ENCODE measurements around the gene SLAIN2. TPM values are rescaled to one million over a fixed set of nuclear protein-coding genes. Genes with fewer than 3 reads are reported as not detected.
"Not testable (repeated sequence)": the region's sequence is repeated elsewhere in the genome, so short reads cannot be mapped to it uniquely, and the experiment has no call there.

SLAIN2 gene
- total RNA-seq, 3 donors from 2014 or later, result 66.3 to 75.4 (median 72.0) TPM

GRCh38 chr4:48420144-48420543 lies 78.8 kb downstream of the SLAIN2 start:
- no peak overlapping the region for H3K4me3 Mint-ChIP-seq
- H3K4me1 Mint-ChIP-seq (ENCODE audit: low read depth), result no peaks in the 10 kb centered on the region
- no peaks in the 10 kb centered on the region for H3K27me3 Mint-ChIP-seq (ENCODE audit: low read depth)
- DNase-seq (no peak), ATAC-seq (no peak)
- peaks cover 32% of the 10 kb centered on the region for H3K36me3 Mint-ChIP-seq (ENCODE audit: insufficient read depth)
- no peaks in the 10 kb centered on the region for H3K9me3 Mint-ChIP-seq

- Mint-ChIP-seq H3K4me3 (no peak overlapping the region), H3K4me1 (ENCODE audit: low read depth) (no peaks in the 10 kb centered on the region), H3K36me3 (ENCODE audit: insufficient read depth) (peaks cover 32% of the 10 kb centered on the region), H3K9me3 (no peaks in the 10 kb centered on the region), H3K27me3 (ENCODE audit: low read depth) (no peaks in the 10 kb centered on the region)
- DNase-seq (no peak), ATAC-seq (no peak)
Observed at GRCh38 chr4:48421101-48421500, 79.8 kb downstream of the SLAIN2 start.

GRCh38 chr4:48428926-48429325 lies 87.6 kb downstream of the SLAIN2 start:
- H3K36me3 Mint-ChIP-seq (ENCODE audit: insufficient read depth), result peaks cover 9% of the 10 kb centered on the region
- H3K4me1 Mint-ChIP-seq (ENCODE audit: low read depth), result peaks cover 39% of the 10 kb centered on the region

GRCh38 chr4:48429709-48430474 lies 88.6 kb downstream of the SLAIN2 start:
- no peaks in the 10 kb centered on the region for H3K27me3 Mint-ChIP-seq (ENCODE audit: low read depth)
- H3K36me3 Mint-ChIP-seq (ENCODE audit: insufficient read depth), result peaks cover 9% of the 10 kb centered on the region
- peak in 1 of 2 donors; percentile 37 for ATAC-seq
- H3K4me3 Mint-ChIP-seq, result no peak overlapping the region
- H3K9me3 Mint-ChIP-seq, result no peaks in the 10 kb centered on the region
- DNase-seq, result no peak
- H3K4me1 Mint-ChIP-seq (ENCODE audit: low read depth), result peaks cover 39% of the 10 kb centered on the region

More at GRCh38 chr4:48428926-48429325, 87.6 kb downstream of the SLAIN2 start:
- Mint-ChIP-seq H3K9me3 (no peaks in the 10 kb centered on the region), H3K27me3 (ENCODE audit: low read depth) (no peaks in the 10 kb centered on the region), H3K4me3 (no peak overlapping the region)
- DNase-seq (no peak), ATAC-seq (peak; percentile 41 to 43)

GRCh38 chr4:48431401-48431800 lies 90.1 kb downstream of the SLAIN2 start:
- no peak for DNase-seq
- H3K4me3 Mint-ChIP-seq, result no peak overlapping the region

GRCh38 chr4:48432017-48432416 lies 90.7 kb downstream of the SLAIN2 start:
- no peak overlapping the region for H3K4me3 Mint-ChIP-seq

More at GRCh38 chr4:48431401-48431800, 90.1 kb downstream of the SLAIN2 start:
- ATAC-seq, result peak; percentile 14 to 23
- peaks cover 9% of the 10 kb centered on the region for H3K36me3 Mint-ChIP-seq (ENCODE audit: insufficient read depth)
- no peaks in the 10 kb centered on the region for H3K27me3 Mint-ChIP-seq (ENCODE audit: low read depth)
- peaks cover 39% of the 10 kb centered on the region for H3K4me1 Mint-ChIP-seq (ENCODE audit: low read depth)
- no peaks in the 10 kb centered on the region for H3K9me3 Mint-ChIP-seq

GRCh38 chr4:48436318-48436717 lies 95.0 kb downstream of the SLAIN2 start:
- Mint-ChIP-seq H3K36me3 (ENCODE audit: insufficient read depth) (no peaks in the 10 kb centered on the region), H3K27me3 (ENCODE audit: low read depth) (no peaks in the 10 kb centered on the region), H3K4me1 (ENCODE audit: low read depth) (peaks cover 8% of the 10 kb centered on the region), H3K4me3 (no peak overlapping the region), H3K9me3 (no peaks in the 10 kb centered on the region)
- no peak for DNase-seq
- no peak for ATAC-seq

More at GRCh38 chr4:48432017-48432416, 90.7 kb downstream of the SLAIN2 start:
- no peaks in the 10 kb centered on the region for H3K9me3 Mint-ChIP-seq
- DNase-seq, result no peak
- H3K27me3 Mint-ChIP-seq (ENCODE audit: low read depth), result no peaks in the 10 kb centered on the region
- peaks cover 8% of the 10 kb centered on the region for H3K36me3 Mint-ChIP-seq (ENCODE audit: insufficient read depth)
- H3K4me1 Mint-ChIP-seq (ENCODE audit: low read depth), result peaks cover 39% of the 10 kb centered on the region
- ATAC-seq, result no peak

GRCh38 chr4:48439988-48440387 lies 98.7 kb downstream of the SLAIN2 start:
- no peaks in the 10 kb centered on the region for H3K9me3 Mint-ChIP-seq
- H3K4me1 Mint-ChIP-seq (ENCODE audit: low read depth), result no peaks in the 10 kb centered on the region
- H3K36me3 Mint-ChIP-seq (ENCODE audit: insufficient read depth), result no peaks in the 10 kb centered on the region
- DNase-seq, result no peak
- no peak for ATAC-seq
- peaks cover 2% of the 10 kb centered on the region for H3K27me3 Mint-ChIP-seq (ENCODE audit: low read depth)
- no peak overlapping the region for H3K4me3 Mint-ChIP-seq

- not testable (repeated sequence) for ATAC-seq; H3K4me1 Mint-ChIP-seq (ENCODE audit: low read depth); DNase-seq; H3K4me3 Mint-ChIP-seq; H3K36me3 Mint-ChIP-seq (ENCODE audit: insufficient read depth); H3K9me3 Mint-ChIP-seq; H3K27me3 Mint-ChIP-seq (ENCODE audit: low read depth)
Observed at GRCh38 chr4:48440914-48441313, 99.6 kb downstream of the SLAIN2 start.

GRCh38 chr4:48445704-48446103 lies 104.4 kb downstream of the SLAIN2 start:
- no peak for ATAC-seq
- Mint-ChIP-seq H3K4me1 (ENCODE audit: low read depth) (no peaks in the 10 kb centered on the region), H3K27me3 (ENCODE audit: low read depth) (peaks cover 5% of the 10 kb centered on the region), H3K4me3 (no peak overlapping the region), H3K36me3 (ENCODE audit: insufficient read depth) (no peaks in the 10 kb centered on the region), H3K9me3 (no peaks in the 10 kb centered on the region)
- DNase-seq, result no peak

GRCh38 chr4:48446642-48447041 lies 105.3 kb downstream of the SLAIN2 start:
- no peak for ATAC-seq
- no peaks in the 10 kb centered on the region for H3K9me3 Mint-ChIP-seq
- no peaks in the 10 kb centered on the region for H3K36me3 Mint-ChIP-seq (ENCODE audit: insufficient read depth)
- H3K27me3 Mint-ChIP-seq (ENCODE audit: low read depth), result peaks cover 5% of the 10 kb centered on the region
- no peaks in the 10 kb centered on the region for H3K4me1 Mint-ChIP-seq (ENCODE audit: low read depth)
- no peak for DNase-seq
- no peak overlapping the region for H3K4me3 Mint-ChIP-seq

- H3K9me3 Mint-ChIP-seq, result no peaks in the 10 kb centered on the region
- no peak for DNase-seq
- peaks cover 9% of the 10 kb centered on the region for H3K27me3 Mint-ChIP-seq (ENCODE audit: low read depth)
- H3K4me3 Mint-ChIP-seq, result no peak overlapping the region
- no peaks in the 10 kb centered on the region for H3K4me1 Mint-ChIP-seq (ENCODE audit: low read depth)
- no peaks in the 10 kb centered on the region for H3K36me3 Mint-ChIP-seq (ENCODE audit: insufficient read depth)
- no peak for ATAC-seq
Observed at GRCh38 chr4:48449151-48449550, 107.8 kb downstream of the SLAIN2 start.

GRCh38 chr4:48450740-48451139 lies 109.4 kb downstream of the SLAIN2 start:
- ATAC-seq (no peak), DNase-seq (no peak)
- Mint-ChIP-seq H3K9me3 (peaks cover under 1% of the 10 kb centered on the region), H3K4me1 (ENCODE audit: low read depth) (no peaks in the 10 kb centered on the region), H3K4me3 (no peak overlapping the region), H3K27me3 (ENCODE audit: low read depth) (peaks cover 6% of the 10 kb centered on the region), H3K36me3 (ENCODE audit: insufficient read depth) (no peaks in the 10 kb centered on the region)

- not testable (repeated sequence) for H3K4me3 Mint-ChIP-seq; H3K4me1 Mint-ChIP-seq (ENCODE audit: low read depth); DNase-seq; H3K36me3 Mint-ChIP-seq (ENCODE audit: insufficient read depth); H3K27me3 Mint-ChIP-seq (ENCODE audit: low read depth); H3K9me3 Mint-ChIP-seq; ATAC-seq
Observed at GRCh38 chr4:48451656-48452055, 110.3 kb downstream of the SLAIN2 start.

GRCh38 chr4:48454591-48454990 lies 113.3 kb downstream of the SLAIN2 start:
- ATAC-seq (no peak), DNase-seq (no peak)
- Mint-ChIP-seq H3K27me3 (ENCODE audit: low read depth) (peaks cover 4% of the 10 kb centered on the region), H3K4me3 (no peak overlapping the region), H3K36me3 (ENCODE audit: insufficient read depth) (no peaks in the 10 kb centered on the region), H3K9me3 (peaks cover 5% of the 10 kb centered on the region), H3K4me1 (ENCODE audit: low read depth) (no peaks in the 10 kb centered on the region)

All from activated T-cell treated with anti-CD3 and anti-CD28 coated beads, Interleukin-2, amount 50 U/mL, for 4 hours (primary cell).